Measurements from ENCODE around the gene API5. TPM values are rescaled to one million over a fixed set of nuclear protein-coding genes. Genes with fewer than 3 reads are reported as not detected.
A peak's percentile ranks its signal among the peaks of the same experiment; 100 is the strongest.

The API5 gene
- total RNA-seq, 2 donors from 2014 or later, result 149 to 166 TPM

- Mint-ChIP-seq H3K36me3 (ENCODE audit: low read depth) (peaks cover 17% of the 10 kb centered on the region), H3K4me1 (peaks cover 24% of the 10 kb centered on the region), H3K27ac (no peak overlapping the region), H3K9me3 (no peaks in the 10 kb centered on the region), H3K27me3 (ENCODE audit: insufficient read depth) (peaks cover 8% of the 10 kb centered on the region), H3K4me3 (peak overlapping the region; percentile 97)
- no peak overlapping the region for H3K9ac ChIP-seq (ENCODE audit: extremely low read depth, low read length, poor library complexity, severe bottlenecking)
- no peak for TF ChIP-seq CTCF (conservative IDR thresholded peaks at IDR 0.05)
- no peaks in the 10 kb centered on the region for H3K4me1 ChIP-seq (ENCODE audit: control insufficient read depth, insufficient read depth, low read length)
- WGBS, 2 experiments (ENCODE audit: insufficient coverage in 1 of 2, insufficient read length in 1 of 2), result 83% methylated on average over 1 of the region's 1 CpG; no CpG with 5 or more reads in 1 of the 2 experiments
- H3K9me3 ChIP-seq (ENCODE audit: control insufficient read depth, low read length), result peaks cover 5% of the 10 kb centered on the region
- H3K36me3 ChIP-seq (ENCODE audit: control insufficient read depth, insufficient read depth, low read length), result peaks cover 7% of the 10 kb centered on the region
- no peak overlapping the region for H3K27ac ChIP-seq (ENCODE audit: low read depth, low read length)
- no peaks in the 10 kb centered on the region for H3K27me3 ChIP-seq (ENCODE audit: control insufficient read depth, insufficient read depth, low read length, poor library complexity, severe bottlenecking)
- H3K4me3 ChIP-seq (ENCODE audit: low read length), result peak overlapping the region; percentile 97
- no peak for DNase-seq
Measured at GRCh38 chr11:43360361-43361032, 48.7 kb downstream of the API5 start.

DNA sequence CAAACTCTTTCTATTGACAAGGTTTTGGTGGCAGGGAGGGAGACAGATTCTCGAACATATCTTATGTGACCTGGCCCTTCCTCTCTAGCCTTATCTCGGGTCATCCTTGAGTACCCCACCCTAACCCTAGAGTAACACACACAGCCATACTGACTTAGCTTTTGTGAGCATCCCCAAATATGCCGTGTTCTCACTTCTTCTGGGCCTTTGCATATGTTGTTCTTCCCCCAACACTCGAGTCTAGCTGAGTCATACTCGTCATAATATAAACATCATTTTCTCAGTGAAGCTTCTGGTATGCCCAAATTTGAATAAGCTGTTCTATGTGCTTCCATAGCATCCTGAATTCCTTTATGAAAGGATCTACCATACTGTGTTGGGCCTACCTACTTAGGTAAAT, 54.9 kb downstream of the API5 start:
- no peak overlapping the region for H3K4me3 ChIP-seq (ENCODE audit: low read length)
- WGBS, 2 experiments (ENCODE audit: insufficient coverage in 1 of 2, insufficient read length in 1 of 2), result 93 to 96% methylated on average over 4 to 5 of the region's 5 CpGs
- peaks cover 19% of the 10 kb centered on the region for H3K36me3 ChIP-seq (ENCODE audit: control insufficient read depth, insufficient read depth, low read length)
- H3K27ac ChIP-seq (ENCODE audit: low read depth, low read length), result no peak overlapping the region
- H3K27ac Mint-ChIP-seq, result no peak overlapping the region
- no peak for TF ChIP-seq CTCF (conservative IDR thresholded peaks at IDR 0.05)
- peaks cover 38% of the 10 kb centered on the region for H3K36me3 Mint-ChIP-seq (ENCODE audit: low read depth)
- no peak overlapping the region for H3K9ac ChIP-seq (ENCODE audit: extremely low read depth, low read length, poor library complexity, severe bottlenecking)
- peaks cover 35% of the 10 kb centered on the region for H3K4me1 Mint-ChIP-seq
- H3K4me1 ChIP-seq (ENCODE audit: control insufficient read depth, insufficient read depth, low read length), result peaks cover 4% of the 10 kb centered on the region
- H3K9me3 Mint-ChIP-seq, result no peaks in the 10 kb centered on the region
- DNase-seq, result no peak
- H3K27me3 Mint-ChIP-seq (ENCODE audit: insufficient read depth), result no peaks in the 10 kb centered on the region
- no peaks in the 10 kb centered on the region for H3K27me3 ChIP-seq (ENCODE audit: control insufficient read depth, insufficient read depth, low read length, poor library complexity, severe bottlenecking)
- H3K9me3 ChIP-seq (ENCODE audit: control insufficient read depth, low read length), result peaks cover 5% of the 10 kb centered on the region
- H3K4me3 Mint-ChIP-seq, result no peak overlapping the region

DNA sequence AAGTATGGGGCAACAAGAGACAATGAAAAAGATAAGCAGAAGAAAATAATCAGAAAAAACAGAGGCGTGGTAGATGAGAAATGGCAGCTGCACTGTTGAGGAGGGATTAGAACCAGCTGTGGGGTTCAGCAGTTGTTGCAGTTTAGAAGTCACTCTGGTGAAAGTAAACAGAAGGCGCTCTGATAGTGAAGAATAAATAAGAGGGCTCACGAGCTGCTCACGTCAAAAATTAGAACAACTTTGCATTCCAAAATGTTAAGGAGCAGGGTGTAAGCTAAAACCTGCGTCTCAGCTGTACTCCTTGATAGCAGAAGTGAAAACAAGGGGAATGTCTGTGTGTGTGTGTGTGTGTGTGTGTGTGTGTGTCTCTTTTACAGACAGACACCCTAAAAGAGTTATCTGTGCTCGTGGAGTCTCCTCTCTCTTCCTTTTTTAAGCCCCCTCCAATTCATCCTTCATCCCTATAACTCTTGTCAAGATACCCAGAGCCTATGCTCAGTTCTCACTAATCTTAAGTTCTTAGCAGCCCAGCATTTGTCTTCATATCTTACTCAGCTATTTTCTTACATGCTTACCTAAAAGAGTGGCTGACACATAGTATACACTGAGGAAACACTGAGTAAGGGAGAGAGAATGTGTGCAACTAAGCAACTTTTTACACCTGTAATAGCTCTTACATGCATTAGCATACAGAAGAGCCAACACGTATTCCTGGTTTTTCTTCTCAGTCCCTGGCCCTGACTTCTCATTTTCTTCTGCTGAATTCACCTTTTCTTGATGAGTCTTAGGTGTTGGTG, 55.8 kb downstream of the API5 start:
- Histone ChIP-seq H3K36me3 (ENCODE audit: control insufficient read depth, insufficient read depth, low read length) (peaks cover 24% of the 10 kb centered on the region), H3K4me1 (ENCODE audit: control insufficient read depth, insufficient read depth, low read length) (peaks cover 4% of the 10 kb centered on the region), H3K27me3 (ENCODE audit: control insufficient read depth, insufficient read depth, low read length, poor library complexity, severe bottlenecking) (no peaks in the 10 kb centered on the region), H3K27ac (ENCODE audit: low read depth, low read length) (no peak overlapping the region), H3K9me3 (ENCODE audit: control insufficient read depth, low read length) (peaks cover 5% of the 10 kb centered on the region), H3K4me3 (ENCODE audit: low read length) (no peak overlapping the region), H3K9ac (ENCODE audit: extremely low read depth, low read length, poor library complexity, severe bottlenecking) (no peak overlapping the region)
- Mint-ChIP-seq H3K27ac (no peak overlapping the region), H3K27me3 (ENCODE audit: insufficient read depth) (no peaks in the 10 kb centered on the region), H3K36me3 (ENCODE audit: low read depth) (peaks cover 36% of the 10 kb centered on the region), H3K9me3 (no peaks in the 10 kb centered on the region), H3K4me3 (no peak overlapping the region), H3K4me1 (peaks cover 35% of the 10 kb centered on the region)
- TF ChIP-seq CTCF (conservative IDR thresholded peaks at IDR 0.05), result no peak
- WGBS, 2 experiments (ENCODE audit: insufficient coverage in 1 of 2, insufficient read length in 1 of 2), result 89 to 98% methylated on average over 7 of the region's 7 CpGs
- DNase-seq, result no peak
